ENCODE measurements around the gene PM20D1.

- no peak for TF ChIP-seq CTCF (IDR thresholded peaks at IDR 0.05; ENCODE audit: insufficient read depth, low read length)
- TF ChIP-seq, protein P1, sequence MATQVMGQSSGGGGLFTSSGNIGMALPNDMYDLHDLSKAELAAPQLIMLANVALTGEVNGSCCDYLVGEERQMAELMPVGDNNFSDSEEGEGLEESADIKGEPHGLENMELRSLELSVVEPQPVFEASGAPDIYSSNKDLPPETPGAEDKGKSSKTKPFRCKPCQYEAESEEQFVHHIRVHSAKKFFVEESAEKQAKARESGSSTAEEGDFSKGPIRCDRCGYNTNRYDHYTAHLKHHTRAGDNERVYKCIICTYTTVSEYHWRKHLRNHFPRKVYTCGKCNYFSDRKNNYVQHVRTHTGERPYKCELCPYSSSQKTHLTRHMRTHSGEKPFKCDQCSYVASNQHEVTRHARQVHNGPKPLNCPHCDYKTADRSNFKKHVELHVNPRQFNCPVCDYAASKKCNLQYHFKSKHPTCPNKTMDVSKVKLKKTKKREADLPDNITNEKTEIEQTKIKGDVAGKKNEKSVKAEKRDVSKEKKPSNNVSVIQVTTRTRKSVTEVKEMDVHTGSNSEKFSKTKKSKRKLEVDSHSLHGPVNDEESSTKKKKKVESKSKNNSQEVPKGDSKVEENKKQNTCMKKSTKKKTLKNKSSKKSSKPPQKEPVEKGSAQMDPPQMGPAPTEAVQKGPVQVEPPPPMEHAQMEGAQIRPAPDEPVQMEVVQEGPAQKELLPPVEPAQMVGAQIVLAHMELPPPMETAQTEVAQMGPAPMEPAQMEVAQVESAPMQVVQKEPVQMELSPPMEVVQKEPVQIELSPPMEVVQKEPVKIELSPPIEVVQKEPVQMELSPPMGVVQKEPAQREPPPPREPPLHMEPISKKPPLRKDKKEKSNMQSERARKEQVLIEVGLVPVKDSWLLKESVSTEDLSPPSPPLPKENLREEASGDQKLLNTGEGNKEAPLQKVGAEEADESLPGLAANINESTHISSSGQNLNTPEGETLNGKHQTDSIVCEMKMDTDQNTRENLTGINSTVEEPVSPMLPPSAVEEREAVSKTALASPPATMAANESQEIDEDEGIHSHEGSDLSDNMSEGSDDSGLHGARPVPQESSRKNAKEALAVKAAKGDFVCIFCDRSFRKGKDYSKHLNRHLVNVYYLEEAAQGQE (IDR thresholded peaks at IDR 0.05; ENCODE audit: insufficient replicate concordance, low read depth): no peak
- no peak for TF ChIP-seq POLR2AphosphoS5 (IDR thresholded peaks at IDR 0.05; ENCODE audit: low read depth)
- no peak for TF ChIP-seq GABPA (IDR thresholded peaks at IDR 0.05; ENCODE audit: low read depth)
These were observed 69.6 kb downstream of the PM20D1 start for GRCh38 chr1:205780335-205780734.

Data from HL-60 (cell line).